GM20431 (cell line): Measurements from ENCODE around the gene MMEL1.

Source experiments
- in situ Hi-C: fragments of 300-500 bp; cut with MseI, MboI; formaldehyde crosslinking; loops from one replicate; pipeline ENCODE4 v1.15.0; 2020; ENCODE audit warnings: low sequenced_read_pairs; ENCODE audit not compliant: unreplicated experiment

Gene MMEL1

DNA sequence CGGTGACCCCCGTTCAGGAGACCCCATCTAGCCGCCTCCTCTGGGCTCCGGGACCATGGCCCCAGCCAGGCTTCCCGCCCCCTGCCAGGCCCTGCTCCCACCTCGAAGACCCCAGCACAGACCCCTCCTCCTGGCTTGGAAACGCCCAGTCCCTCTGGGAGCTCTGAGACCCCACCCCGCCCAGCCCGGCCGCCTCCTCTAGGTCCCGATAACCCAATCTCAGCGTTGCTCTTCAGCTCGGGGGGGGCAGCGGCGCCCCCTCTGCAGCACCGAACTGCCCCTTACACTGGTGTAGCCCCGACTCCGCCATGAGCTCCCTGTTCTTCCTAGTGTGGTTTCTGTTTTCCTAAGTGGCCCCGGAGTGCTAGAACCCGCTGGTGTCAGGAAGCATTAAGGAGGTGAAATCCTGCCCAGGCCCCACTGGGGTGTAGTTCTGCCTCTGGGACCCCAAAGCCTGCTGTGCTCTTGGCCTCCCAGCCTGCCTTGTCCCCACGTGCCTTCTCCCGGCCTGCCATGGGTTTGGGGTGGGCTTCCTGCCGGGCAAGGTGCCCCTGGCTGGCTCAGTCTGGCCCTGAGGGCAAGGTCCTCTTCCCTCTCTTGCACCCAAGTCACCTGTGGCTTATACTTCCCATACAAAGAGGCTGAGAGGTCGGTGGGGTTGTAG, 10.7 kb upstream of the MMEL1 start:
- in situ Hi-C loops = no loop called here

DNA sequence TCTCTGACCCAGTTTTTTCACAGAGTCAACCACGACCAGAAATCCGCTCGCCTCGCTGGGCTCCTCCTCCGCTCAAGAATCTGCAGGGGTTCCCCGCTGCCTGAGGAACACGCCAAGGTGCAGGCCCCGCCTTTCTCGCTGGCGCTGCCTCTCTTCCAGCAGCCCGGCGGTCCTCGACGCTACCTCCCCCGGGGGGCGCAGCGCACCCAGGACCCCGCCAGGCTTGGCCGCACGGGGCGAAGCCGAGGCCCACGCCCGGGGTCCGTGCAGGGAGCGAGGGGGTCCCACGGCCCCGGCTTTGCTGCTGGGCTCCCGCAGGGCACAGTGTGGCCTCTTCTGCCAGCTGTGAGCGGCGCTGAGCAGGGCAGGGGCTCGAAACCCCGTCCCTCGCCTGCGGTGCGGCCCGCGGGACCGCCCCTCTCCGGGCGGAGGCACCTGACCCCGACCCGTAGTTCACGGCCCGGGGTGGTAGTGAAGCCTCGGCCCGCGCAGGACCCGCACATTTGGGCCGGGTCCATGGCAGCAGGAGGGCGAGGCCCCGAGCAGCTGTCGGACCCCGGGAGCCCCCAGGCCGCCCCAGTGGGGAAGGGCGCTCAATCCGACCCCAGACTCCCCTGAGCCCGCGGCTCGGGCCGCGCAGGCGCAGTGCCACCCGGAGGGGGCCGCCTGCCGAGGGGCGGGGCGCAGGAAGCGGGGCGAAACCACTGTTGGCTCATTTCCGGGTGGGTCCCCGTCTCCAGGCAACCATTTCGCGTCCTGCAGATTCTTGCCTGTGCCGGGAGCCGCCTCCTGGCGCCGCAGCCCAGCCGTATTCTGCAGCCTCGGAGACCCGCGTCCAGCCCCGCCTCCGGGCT, 10.0 kb upstream of the MMEL1 start:
- in situ Hi-C loops = no loop called here

DNA sequence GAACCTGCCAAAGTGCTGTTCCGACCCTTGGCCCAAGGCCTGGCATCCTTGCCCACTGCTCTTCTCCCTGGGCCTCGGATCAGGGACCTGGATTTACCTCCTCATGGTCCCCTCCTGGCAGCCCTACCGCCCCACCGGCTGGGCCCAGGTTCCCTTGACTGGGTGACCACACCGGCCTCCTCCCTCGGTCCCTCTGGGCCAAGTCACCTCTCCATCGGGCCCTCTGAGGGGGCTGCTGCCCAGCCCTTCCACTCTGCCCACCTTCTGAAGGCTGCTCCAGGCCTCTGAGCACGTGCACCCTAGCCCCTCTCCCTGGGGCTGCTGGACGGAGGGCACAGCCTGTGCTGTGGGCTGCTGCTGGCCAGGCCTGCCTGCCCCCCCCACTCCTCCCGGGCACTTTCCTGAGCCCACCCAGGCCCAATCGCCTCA, 9.3 kb upstream of the MMEL1 start:
- in situ Hi-C loops = no loop called here

DNA sequence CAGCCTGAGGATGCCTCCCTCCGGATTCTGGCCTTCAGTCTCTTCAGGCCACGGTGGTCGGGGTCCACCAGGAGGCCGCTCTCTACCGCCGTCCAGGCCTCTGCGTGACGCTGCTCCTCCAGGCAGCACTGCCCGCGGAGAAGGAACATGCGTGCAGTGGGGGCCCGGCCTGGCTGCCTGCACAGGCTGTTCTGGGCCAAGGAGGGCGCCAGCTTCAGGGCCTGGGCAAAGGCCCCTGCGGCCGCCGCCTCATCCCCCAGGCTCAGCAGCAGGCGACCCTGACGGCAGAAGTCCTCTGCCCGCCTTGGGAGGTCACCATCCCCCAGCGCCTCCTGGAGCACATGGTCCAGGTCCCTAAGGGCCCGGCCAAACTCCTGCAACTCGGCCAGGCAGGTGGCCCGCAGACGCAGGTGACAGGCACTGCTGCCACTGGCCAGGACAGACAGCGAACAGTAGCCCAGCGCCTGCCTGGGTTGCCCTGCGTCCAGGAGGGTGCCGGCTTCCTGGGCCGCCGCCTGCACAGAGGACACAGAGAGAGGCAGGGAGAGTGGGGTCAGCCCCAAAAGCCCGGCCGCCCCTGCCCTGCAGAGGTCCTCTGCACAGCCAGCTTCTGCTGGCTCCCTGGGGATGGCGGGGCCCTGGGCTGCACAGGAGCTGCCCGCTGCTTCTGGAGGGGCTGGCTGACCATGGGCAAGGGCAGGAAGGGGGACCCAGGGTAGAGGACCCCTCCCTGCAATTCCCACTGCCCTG, 8.7 kb upstream of the MMEL1 start:
- in situ Hi-C loops = no loop called here

DNA sequence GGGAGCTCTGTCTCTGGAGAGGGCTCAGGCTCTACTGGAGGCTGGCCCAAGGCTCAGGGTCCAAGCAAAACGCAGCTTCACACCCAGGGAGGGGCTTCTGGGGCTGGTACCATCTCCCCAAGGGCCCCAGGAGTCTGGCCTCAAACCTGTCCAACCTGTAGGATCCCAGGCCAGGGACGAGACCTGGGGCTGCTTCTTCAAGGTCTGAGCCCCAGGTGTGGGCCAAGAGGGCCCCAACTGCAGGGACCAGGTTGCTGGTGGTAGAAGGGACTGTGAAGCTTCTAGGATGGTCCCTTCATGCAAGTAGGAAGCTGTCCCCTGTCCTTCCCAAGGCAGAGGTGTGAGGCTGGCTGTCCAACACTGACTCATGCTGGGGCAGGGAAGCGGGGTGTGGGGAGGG, 7.8 kb upstream of the MMEL1 start:
- in situ Hi-C loops = no loop called here

DNA sequence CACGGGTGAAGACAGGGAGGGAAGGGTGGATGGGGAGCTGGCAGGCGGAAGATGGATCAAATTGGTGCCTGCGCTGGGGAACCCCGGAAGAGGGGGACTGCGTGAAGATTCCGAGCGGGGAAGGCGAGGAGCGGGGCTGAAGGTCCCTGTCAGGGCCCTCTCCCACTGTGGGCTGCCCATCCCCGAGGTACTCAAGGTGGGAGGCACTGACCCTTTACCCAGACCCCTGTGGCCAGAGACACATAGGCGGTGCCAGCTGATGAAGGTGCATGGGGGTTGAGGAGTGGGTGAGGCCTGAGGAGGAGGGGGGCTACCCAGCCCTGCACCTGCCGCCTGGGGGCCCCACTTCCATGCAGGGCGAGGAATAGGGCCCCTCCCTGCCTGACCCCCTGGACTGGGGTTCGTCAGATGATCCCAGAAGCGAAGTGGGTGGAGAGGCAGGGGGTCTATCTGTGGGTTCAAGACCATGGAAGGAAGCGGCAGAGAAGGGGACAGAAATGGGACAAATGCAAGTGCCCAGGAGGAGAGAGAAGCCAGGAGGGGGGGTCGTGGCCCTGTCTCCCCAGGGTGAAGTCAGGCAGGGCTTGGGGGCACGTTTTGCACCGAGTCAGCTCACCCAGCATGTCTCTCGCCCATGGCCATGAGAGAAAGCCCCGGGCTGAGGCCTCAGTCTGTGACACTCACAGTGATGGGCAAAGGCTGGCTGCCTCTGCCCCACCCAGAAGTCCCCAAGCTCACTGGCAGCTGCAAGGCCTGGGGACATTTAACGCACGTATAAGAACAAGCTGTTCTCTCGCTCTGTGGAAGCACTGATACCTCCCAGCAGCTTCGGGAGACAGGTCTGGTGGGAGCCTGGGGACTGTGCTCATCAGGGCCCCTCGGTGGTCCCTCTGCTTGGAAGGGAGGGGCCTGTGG, 7.0 kb upstream of the MMEL1 start:
- in situ Hi-C loops = no loop called here

DNA sequence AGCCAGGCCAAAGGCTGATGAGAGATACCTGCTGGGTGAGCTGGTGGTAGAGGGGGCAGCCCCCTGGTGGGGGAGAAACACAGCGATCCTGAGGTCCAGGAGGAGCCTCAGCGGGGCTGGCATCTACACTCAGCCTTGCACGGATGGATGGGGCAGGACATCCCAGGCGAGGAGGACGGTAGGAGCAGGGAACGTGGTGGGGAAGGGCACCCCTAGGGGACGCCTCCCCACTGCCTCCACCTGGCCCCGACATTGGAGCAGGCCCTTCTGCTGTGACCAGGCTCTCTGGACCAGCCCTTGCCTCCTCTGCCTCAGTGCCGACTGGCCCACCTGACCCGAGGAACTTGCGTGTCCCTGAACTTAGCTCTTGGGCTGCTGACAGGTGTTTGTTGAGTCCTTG, 6.4 kb upstream of the MMEL1 start:
- in situ Hi-C loops = no loop called here

DNA sequence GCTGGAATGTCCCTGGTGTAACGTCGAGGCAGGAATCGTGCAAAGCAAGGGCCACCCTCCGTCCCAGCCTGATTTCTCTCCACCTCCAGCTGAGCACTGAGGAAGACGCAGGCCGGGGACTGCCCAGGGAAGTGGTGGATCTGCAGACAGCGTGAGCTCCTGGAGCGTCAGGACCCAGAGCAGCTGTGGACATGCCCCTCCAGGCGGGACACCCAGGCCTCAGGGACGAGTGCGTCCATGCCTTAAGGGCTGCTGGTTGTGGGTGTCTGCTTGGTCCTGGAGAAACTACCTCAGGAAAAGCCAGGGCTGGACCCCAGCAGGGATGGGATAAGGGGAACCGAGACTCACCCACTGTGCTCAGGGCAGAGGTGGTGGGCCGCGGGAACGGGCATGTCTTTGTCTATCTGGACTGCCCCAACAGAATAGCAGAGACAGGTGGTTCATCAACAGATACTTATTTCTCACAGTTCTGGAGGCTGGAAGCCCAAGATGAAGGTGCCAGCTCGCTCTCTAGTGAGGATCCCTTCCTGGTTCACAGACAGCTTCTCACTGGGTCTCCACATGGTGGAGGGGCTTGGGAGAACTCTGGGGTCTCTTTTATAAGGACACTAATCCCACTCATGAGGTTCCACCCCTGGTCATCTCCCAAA, 5.8 kb upstream of the MMEL1 start:
- in situ Hi-C loops = no loop called here

DNA sequence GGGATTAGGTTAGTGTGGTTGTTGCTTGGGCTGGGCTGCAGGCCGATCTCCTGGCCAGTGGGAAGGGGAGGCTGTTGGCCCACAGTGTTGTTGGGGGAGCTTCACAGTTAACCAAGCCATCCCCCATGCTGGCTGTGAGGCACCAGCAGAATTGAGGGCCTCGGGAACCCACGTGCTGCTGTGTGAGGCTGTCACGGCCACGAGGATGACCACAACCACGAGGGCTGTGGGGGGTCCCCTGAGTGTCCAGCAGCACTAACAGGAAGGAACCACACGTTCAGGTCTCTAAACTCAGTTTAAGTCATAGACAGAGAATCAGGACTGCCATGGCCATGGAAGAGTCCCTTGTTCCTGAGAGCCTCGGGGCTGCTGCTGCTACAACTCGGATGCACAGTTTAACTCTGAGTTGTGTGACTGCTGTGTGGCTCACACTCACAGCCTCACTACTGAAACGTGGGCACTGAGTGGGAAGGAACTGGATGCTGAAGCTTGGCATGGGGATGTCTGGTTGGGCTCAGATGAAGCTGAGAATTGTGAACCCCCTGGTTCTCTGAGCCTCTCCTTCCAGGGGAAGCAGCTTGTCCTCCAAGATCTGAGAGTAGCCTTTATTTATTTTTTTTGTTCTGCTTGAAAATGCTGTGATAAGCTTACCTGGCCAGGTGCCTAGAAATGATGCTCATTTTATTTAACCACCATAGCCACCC, 4.8 kb upstream of the MMEL1 start:
- in situ Hi-C loops = no loop called here

DNA sequence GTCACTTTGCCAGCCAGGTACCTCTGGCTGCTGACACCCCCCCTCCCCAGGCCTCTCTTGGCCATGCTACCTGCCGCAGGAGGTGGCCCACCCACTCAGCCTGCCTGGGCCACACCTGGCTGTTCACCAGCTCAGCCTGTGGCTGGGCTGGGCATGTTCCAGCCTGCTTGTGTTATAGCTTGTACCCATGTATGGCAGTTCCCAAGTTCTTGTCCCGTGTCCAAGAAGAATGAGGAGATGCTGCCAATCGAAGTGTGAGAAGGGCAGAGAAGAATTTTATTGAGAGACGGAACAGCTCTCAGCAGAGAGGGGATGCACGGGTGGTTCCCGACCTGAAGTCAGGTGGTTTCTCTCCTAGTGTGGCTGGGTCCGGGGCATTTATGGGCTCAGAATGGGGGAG, 3.9 kb upstream of the MMEL1 start:
- in situ Hi-C loops = no loop called here

DNA sequence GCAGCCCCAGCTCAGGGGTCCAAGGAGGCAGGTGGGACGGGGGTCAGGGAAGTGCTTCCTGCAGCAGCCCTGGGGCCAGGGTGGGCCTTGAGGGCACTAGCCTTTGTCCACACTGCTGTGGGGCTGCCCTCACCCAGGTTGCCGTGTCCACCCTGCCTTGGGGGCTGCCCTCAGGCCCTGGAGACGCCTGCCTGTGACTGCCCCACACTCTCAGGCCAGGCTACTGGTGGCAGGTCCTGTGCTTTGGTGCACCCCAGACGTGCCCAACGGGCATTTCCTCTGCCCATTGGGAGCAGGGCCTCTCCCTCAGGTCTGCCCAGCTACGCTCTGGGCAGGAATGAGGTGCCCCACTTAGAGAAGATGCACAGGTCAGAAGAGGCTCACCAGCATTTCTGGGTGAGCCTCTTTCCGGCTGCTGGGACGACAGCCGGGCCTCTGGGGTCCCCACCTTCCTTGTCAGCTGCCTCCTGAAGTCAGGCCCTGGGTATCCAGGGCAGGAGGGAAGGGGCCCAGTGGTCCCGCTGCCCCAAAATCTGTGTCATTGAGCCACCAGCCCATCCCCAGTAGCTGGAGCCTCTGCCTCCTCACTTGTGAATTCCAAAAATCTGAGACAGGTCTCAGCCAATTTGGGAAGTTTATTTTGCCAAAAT, 2.7 kb upstream of the MMEL1 start:
- in situ Hi-C loops = no loop called here

DNA sequence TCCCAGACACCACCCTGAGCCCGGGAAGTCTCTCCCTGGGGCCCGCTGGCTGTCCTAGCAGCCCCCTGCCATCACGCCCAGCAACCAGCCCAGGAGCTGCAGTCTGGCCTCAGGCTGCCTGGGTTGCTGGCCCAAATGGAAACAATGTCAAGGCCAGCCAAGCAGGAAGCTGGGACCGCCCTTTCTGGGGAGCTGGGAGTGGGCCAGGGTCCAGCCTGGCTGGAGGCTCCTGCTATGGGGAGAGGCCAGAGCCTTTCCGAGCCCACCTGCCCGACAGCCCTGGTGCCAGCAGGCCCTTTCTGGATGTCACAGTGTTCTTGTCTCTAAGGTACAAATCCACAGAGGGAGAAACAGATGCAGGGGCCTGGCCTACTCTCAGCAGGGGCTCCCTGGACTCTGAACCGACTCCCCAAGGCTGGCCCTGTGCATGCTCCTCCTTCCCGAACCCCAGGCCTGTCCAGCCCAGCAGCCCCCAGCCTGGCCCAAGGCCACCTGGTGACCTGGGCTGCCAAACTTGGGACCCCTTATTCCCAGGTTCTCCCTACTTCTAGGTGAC, 1.2 kb upstream of the MMEL1 start:
- in situ Hi-C loops = no loop called here

DNA sequence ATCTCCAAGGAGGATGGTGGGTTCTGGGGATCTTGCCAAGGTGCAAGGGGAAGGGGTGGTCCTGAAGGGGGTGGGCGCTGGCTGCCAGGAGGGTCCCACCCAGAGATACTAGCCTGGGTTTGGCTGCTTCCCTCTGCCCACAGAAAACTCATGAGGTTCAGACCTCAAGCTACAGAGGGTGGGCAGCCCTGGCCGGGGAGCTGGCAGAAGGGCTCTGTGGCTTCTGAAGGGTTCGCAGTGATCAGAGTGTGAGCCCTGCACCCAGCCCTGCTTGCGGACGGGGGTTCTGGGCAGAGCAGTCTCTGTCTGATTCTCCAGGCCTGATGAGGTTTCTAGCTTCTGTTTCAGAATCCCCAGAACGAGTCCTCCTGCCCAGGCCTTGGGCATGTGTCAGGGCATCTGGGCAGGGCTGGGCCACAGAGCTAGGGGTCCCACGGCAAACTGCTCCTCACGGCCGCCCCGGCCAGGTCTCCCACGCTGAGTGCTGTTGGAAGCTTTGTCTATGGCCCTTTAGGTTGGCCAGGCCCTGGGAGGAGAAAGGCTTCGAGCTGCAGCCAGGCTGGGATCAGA, 635 bp upstream of the MMEL1 start:
- in situ Hi-C loops = no loop called here

DNA sequence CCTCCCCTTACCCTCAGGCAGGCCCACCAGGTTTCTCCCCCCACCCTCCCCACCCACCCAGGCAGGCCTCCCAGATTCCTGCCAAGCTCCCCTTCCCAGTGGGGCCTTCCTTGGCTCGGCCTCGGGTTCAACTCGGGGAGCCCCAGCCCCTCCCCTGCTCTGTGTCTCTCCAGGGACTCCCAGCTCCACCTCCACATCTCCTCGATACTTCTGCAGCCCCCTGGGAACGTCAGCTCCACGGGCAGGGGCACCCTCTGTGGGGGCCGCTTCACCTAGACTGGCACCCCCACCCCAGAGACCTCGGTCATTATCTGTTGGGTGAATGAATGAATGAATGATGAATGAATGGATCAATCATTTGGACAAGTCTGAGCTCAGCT, 775 bp downstream of the MMEL1 start:
- in situ Hi-C loops = no loop called here

DNA sequence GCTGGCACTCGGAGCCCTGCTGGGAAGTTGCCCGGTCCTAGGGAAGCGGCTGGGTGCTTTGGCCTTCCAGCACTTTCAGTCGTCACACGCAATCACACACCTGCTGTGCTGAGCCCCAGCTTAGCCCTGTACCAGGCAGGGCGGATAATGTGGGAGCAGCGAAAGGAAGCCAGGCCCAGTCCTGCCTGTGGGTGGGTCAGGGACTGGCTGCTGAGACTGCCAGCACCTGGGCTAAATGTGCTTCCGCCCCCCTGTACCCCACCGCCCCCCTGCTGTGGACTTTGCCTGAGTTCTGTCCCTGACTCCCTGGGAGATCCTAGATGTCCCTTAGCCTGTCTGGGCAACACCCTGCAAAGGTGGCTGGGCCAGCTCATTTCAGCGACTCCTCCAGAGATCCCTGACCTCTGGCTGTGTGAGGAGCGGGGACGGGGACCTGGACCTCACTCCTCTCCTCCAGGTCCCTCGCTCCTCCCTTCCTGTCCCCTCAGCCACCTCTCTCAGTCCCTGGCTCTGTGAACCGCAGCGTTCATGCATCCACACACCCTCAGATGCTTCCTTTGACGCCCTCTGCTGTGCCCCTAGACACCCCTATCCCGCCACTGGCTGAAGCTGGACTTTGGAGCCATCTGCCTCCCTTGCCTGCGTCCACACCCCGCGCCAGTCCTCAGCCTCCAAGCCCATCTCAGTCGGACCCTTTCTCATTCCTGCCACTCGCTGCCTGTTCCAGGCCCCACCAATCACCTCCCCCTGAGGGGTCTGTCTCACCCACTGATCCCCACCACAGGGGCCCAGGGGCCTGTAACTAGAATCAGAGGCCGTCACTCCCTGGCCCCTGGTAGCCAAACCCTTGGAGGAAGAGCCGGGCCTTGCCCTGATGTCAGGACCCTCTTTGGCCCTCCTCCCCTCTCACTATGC, 1.4 kb downstream of the MMEL1 start:
- in situ Hi-C loops = no loop called here

DNA sequence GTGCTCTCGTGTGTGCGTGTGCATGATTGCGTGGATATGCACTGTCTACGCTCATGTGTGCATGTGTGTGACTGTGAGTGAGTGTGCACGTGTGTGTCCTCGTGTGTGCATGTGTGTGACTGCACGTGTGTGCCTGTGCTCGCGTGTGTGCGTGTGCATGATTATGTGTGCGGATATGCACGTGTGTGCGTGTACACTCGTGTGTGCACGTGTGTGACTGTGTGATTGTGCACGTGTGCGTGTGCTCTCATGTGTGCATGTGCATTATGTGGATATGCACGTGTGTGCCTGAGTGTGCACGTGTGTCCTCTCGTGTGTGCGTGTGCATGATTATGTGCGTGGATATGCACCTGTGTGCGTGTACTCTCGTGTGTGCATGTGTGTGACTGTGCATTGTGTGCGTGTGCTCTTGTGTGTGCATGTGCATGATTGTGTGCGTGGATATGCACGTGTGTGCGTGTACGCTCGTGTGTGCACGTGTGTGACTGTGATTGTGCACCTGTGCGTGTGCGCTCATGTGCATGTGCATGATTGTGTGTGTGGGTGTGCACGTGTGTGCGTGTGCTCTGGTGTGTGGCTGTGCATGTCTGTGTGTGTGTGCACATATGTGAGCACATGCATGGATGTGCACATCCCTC, 2.2 kb downstream of the MMEL1 start:
- in situ Hi-C loops = no loop called here
